Parathyroid adenoma (tissue), 2 donors: ENCODE measurements around the gene TCP10L.

Experiments
- H2AFZ ChIP-seq: fragments of 300-600 bp; sonication (generic); one replicate; pipeline ENCODE4 v1.7.0; 2017; ENCODE audit warnings: antibody characterized with exemption, mild to moderate bottlenecking
- H3K27ac ChIP-seq: fragments of 300-600 bp; sonication (generic); one replicate; pipeline ENCODE4 v1.7.0; 2017
- H3K27me3 ChIP-seq: fragments of 300-600 bp; sonication (generic); one replicate; pipeline ENCODE4 v1.7.0; 2017; ENCODE audit warnings: low read length; ENCODE audit not compliant: control insufficient read depth, insufficient read depth
- H3K36me3 ChIP-seq: fragments of 300-600 bp; sonication (generic); one replicate; pipeline ENCODE4 v1.7.0; 2017; ENCODE audit warnings: low read length; ENCODE audit not compliant: control insufficient read depth, insufficient read depth
- H3K4me1 ChIP-seq: fragments of 300-600 bp; sonication (generic); one replicate; pipeline ENCODE4 v1.7.0; 2017; ENCODE audit warnings: control low read depth
- H3K4me2 ChIP-seq: fragments of 300-600 bp; sonication (generic); one replicate; pipeline ENCODE4 v1.7.0; 2017; ENCODE audit warnings: low read length
- H3K4me3 ChIP-seq: fragments of 300-600 bp; sonication (generic); one replicate; pipeline ENCODE4 v1.7.0; 2017; ENCODE audit warnings: low read depth, low read length
- H3K79me2 ChIP-seq: fragments of 300-600 bp; sonication (generic); one replicate; pipeline ENCODE4 v1.7.0; 2017; ENCODE audit warnings: control low read depth
- H3K9ac ChIP-seq: fragments of 300-600 bp; sonication (generic); one replicate; pipeline ENCODE4 v1.7.0; 2017; ENCODE audit warnings: mild to moderate bottlenecking
- H3K9me3 ChIP-seq: fragments of 300-600 bp; sonication (generic); one replicate; pipeline ENCODE4 v1.7.0; 2017; ENCODE audit warnings: low read length; ENCODE audit not compliant: control insufficient read depth
- TF ChIP-seq, protein P1 (sequence below): fragments of 300-600 bp; sonication (generic); IDR thresholded peaks from one replicate; pipeline ENCODE4 v1.7.0; 2017; ENCODE audit warnings: antibody characterized with exemption, mild to moderate bottlenecking
- donor health status: primary hyperparathyroidism.

The TCP10L gene

DNA sequence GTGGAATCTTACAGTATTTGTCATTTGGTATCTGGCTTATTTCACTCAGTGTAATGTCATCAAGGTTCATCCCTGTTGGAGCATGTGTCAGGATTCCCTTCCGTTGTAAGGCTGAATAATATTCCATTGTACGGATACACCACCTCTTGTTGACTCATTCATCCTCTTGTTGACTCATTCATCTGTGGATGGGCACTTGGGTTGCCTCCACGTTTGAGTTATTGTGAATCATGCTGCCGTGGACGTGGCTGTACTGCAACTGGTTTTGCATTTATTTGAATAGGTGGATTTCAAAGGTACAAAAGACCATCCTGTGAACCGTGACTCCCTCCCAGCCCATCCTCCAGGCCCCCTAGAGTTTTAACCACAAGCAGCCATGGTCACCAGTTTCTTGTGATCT is 11.9 kb upstream of the TCP10L start:
- Histone ChIP-seq H3K4me2 (no peak overlapping the region), H2AFZ (no peak overlapping the region), H3K4me3 (no peak overlapping the region), H3K4me1 (no peaks in the 10 kb centered on the region), H3K27me3 (no peaks in the 10 kb centered on the region), H3K27ac (no peak overlapping the region), H3K79me2 (no peaks in the 10 kb centered on the region), H3K9me3 (no peaks in the 10 kb centered on the region), H3K36me3 (no peaks in the 10 kb centered on the region), H3K9ac (no peak overlapping the region)
- TF ChIP-seq, protein P1, sequence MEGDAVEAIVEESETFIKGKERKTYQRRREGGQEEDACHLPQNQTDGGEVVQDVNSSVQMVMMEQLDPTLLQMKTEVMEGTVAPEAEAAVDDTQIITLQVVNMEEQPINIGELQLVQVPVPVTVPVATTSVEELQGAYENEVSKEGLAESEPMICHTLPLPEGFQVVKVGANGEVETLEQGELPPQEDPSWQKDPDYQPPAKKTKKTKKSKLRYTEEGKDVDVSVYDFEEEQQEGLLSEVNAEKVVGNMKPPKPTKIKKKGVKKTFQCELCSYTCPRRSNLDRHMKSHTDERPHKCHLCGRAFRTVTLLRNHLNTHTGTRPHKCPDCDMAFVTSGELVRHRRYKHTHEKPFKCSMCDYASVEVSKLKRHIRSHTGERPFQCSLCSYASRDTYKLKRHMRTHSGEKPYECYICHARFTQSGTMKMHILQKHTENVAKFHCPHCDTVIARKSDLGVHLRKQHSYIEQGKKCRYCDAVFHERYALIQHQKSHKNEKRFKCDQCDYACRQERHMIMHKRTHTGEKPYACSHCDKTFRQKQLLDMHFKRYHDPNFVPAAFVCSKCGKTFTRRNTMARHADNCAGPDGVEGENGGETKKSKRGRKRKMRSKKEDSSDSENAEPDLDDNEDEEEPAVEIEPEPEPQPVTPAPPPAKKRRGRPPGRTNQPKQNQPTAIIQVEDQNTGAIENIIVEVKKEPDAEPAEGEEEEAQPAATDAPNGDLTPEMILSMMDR: no peak

- H3K36me3 ChIP-seq: no peaks in the 10 kb centered on the region
- H3K9ac ChIP-seq: no peak overlapping the region
- no peak overlapping the region for H3K27ac ChIP-seq
- H2AFZ ChIP-seq: no peak overlapping the region
- no peak overlapping the region for H3K4me3 ChIP-seq
- H3K79me2 ChIP-seq: no peaks in the 10 kb centered on the region
- TF ChIP-seq, protein P1: no peak
- no peaks in the 10 kb centered on the region for H3K27me3 ChIP-seq
- no peaks in the 10 kb centered on the region for H3K9me3 ChIP-seq
- H3K4me1 ChIP-seq: no peaks in the 10 kb centered on the region
- H3K4me2 ChIP-seq: no peak overlapping the region
Measured at GRCh38 chr21:32595431-32595830, 10.1 kb upstream of the TCP10L start.

DNA sequence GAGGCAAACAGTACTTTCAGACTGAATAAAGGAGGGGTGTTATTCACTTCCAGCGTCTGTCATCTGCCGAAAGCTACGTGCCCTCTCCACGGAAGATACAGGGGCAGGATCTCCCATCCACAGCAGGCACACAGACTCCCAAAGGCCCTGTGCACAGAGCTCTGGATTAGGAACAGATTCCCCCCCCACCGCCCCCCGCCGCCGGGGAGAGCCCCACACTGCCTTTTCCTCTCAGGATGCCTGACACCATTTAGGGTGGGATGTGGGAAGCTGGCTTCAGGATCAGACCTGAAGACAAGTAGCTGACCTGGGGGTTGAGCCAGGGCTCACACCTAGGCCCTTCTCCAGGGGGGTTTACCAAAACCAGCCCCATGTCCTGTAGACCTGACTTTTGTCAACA is 8.4 kb upstream of the TCP10L start:
- Histone ChIP-seq H2AFZ (no peak overlapping the region), H3K27ac (no peak overlapping the region), H3K9ac (no peak overlapping the region), H3K4me2 (no peak overlapping the region), H3K4me3 (no peak overlapping the region), H3K9me3 (no peaks in the 10 kb centered on the region), H3K4me1 (no peaks in the 10 kb centered on the region), H3K79me2 (no peaks in the 10 kb centered on the region), H3K36me3 (no peaks in the 10 kb centered on the region), H3K27me3 (no peaks in the 10 kb centered on the region)
- TF ChIP-seq, protein P1: no peak

DNA sequence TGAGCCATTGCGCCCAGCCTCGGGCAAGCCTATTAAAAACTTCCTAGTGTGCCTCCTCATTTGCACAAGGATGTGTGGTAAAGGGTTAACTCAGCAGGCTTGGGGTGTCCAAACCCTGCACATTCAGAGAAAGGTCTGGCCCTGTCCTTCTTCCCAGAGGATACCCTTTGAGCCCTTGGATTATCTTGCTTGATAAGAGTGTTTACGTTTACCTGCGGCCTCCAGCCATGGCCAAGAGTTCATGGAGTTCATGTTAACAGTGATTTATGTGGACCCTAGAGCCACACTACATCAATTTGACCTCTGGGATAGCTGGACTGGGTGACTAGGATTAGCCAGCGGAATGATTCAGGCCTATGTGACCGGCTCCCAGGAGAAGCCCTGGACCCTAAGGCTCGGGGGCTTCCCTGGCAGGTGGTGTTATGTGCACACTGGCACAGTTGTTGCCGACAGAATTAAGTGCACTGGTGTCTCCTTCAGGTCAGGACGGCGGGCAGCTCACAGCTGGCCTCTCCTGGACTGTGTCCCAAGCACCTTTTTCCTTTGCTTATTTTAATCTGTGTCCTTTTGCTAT is 7.7 kb upstream of the TCP10L start:
- H3K27me3 ChIP-seq: no peaks in the 10 kb centered on the region
- no peak overlapping the region for H3K27ac ChIP-seq
- H3K4me3 ChIP-seq: no peak overlapping the region
- no peaks in the 10 kb centered on the region for H3K9me3 ChIP-seq
- no peak overlapping the region for H2AFZ ChIP-seq
- TF ChIP-seq, protein P1: no peak
- no peaks in the 10 kb centered on the region for H3K4me1 ChIP-seq
- no peak overlapping the region for H3K4me2 ChIP-seq
- H3K36me3 ChIP-seq: no peaks in the 10 kb centered on the region
- H3K79me2 ChIP-seq: no peaks in the 10 kb centered on the region
- H3K9ac ChIP-seq: no peak overlapping the region

GRCh38 chr21:32590130-32590529 is 4.8 kb upstream of the TCP10L start:
- H3K9ac ChIP-seq: no peak overlapping the region
- no peaks in the 10 kb centered on the region for H3K36me3 ChIP-seq
- no peak overlapping the region for H3K4me2 ChIP-seq
- H2AFZ ChIP-seq: no peak overlapping the region
- no peaks in the 10 kb centered on the region for H3K4me1 ChIP-seq
- no peaks in the 10 kb centered on the region for H3K27me3 ChIP-seq
- H3K9me3 ChIP-seq: no peaks in the 10 kb centered on the region
- H3K79me2 ChIP-seq: no peaks in the 10 kb centered on the region
- H3K4me3 ChIP-seq: no peak overlapping the region
- TF ChIP-seq, protein P1: no peak
- H3K27ac ChIP-seq: no peak overlapping the region
